ENCODE measurements around the gene INTS11. TPM values are rescaled to one million over a fixed set of nuclear protein-coding genes. Genes with fewer than 3 reads are reported as not detected.
A peak's percentile ranks its signal among the peaks of the same experiment; 100 is the strongest.

INTS11 gene
- total RNA-seq, 1 experiment from 2014 or later: 103 TPM

GRCh38 chr1:1327291-1327690, 2.8 kb upstream of the INTS11 start:
- no peak for TF ChIP-seq CTCF (IDR thresholded peaks at IDR 0.05; ENCODE audit: insufficient read depth in 1 of 2, low read depth in 1 of 2, low read length in 1 of 2, severe bottlenecking in 1 of 2, unreplicated experiment in 1 of 2)
- no peaks in the 10 kb centered on the region for H3K27me3 Mint-ChIP-seq (ENCODE audit: insufficient read depth, unreplicated experiment)
- CTCF ChIA-PET: no interaction called here

GRCh38 chr1:1326075-1326605, 1.7 kb upstream of the INTS11 start:
- no peaks in the 10 kb centered on the region for H3K36me3 ChIP-seq (ENCODE audit: control insufficient read depth, insufficient read depth, low read length)
- no peak for DNase-seq
- peaks cover 7% of the 10 kb centered on the region for H3K4me1 Mint-ChIP-seq (ENCODE audit: low read depth, unreplicated experiment)
- 0 out of 2 replicates have a peak, but pooled peaks cover 5% of the 10 kb centered on the region for H3K4me1 ChIP-seq
- no peaks in the 10 kb centered on the region for H3K9me3 Mint-ChIP-seq (ENCODE audit: unreplicated experiment)
- H3K4me3 ChIP-seq (ENCODE audit: low read depth, low read length): no peak overlapping the region
- H3K27me3 Mint-ChIP-seq (ENCODE audit: insufficient read depth, unreplicated experiment): no peaks in the 10 kb centered on the region
- ChIA-PET CTCF (no interaction called here), POLR2A (interaction anchor here (0.9 kb wide), 1 partner anchor 47 kb away, joined by 3 read pairs; no protein-coding TSS in a partner anchor)
- no peak overlapping the region for H3K27ac Mint-ChIP-seq (ENCODE audit: unreplicated experiment)
- H3K36me3 Mint-ChIP-seq (ENCODE audit: insufficient read depth, unreplicated experiment): peaks cover 35% of the 10 kb centered on the region
- peak overlapping the region; percentile 52 for H3K4me3 Mint-ChIP-seq (ENCODE audit: unreplicated experiment)
- intact Hi-C loops (cut with micrococcal nuclease; ENCODE audit: unreplicated experiment): no loop called here
- TF ChIP-seq CTCF (IDR thresholded peaks at IDR 0.05; ENCODE audit: insufficient read depth in 1 of 2, low read depth in 1 of 2, low read length in 1 of 2, severe bottlenecking in 1 of 2, unreplicated experiment in 1 of 2): no peak
- BruUV-seq (replicated peaks): no TSS peak
- no peaks in the 10 kb centered on the region for H3K27me3 ChIP-seq (replicated peaks; ENCODE audit: control insufficient read depth, insufficient read depth, low read length)
- H3K9me3 ChIP-seq: no peaks in the 10 kb centered on the region

More at GRCh38 chr1:1327291-1327690, 2.8 kb upstream of the INTS11 start:
- Mint-ChIP-seq H3K4me1 (ENCODE audit: low read depth, unreplicated experiment) (peaks cover 7% of the 10 kb centered on the region), H3K36me3 (ENCODE audit: insufficient read depth, unreplicated experiment) (peaks cover 42% of the 10 kb centered on the region), H3K27ac (ENCODE audit: unreplicated experiment) (no peak overlapping the region), H3K4me3 (ENCODE audit: unreplicated experiment) (no peak overlapping the region), H3K9me3 (ENCODE audit: unreplicated experiment) (no peaks in the 10 kb centered on the region)
- no peak overlapping the region for H3K4me3 ChIP-seq (ENCODE audit: low read depth, low read length)
- POLR2A ChIA-PET: no interaction called here
- 0 out of 2 replicates have a peak, but pooled peaks cover 5% of the 10 kb centered on the region for H3K4me1 ChIP-seq
- no TSS peak for BruUV-seq (replicated peaks)
- no peaks in the 10 kb centered on the region for H3K9me3 ChIP-seq
- no peaks in the 10 kb centered on the region for H3K36me3 ChIP-seq (ENCODE audit: control insufficient read depth, insufficient read depth, low read length)
- no peak for DNase-seq
- intact Hi-C loops (cut with micrococcal nuclease; ENCODE audit: unreplicated experiment): no loop called here
- H3K27me3 ChIP-seq (replicated peaks; ENCODE audit: control insufficient read depth, insufficient read depth, low read length): no peaks in the 10 kb centered on the region

- H3K4me1 Mint-ChIP-seq (ENCODE audit: low read depth, unreplicated experiment): peaks cover 7% of the 10 kb centered on the region
- H3K4me3 Mint-ChIP-seq (ENCODE audit: unreplicated experiment): peak overlapping the region; percentile 81
- ChIA-PET POLR2A (interaction anchor here (0.6 to 0.9 kb wide), 2 partner anchors 48 to 91 kb away, joined by 3 read pairs; no protein-coding TSS in a partner anchor), CTCF (no interaction called here)
- Histone ChIP-seq H3K9me3 (no peaks in the 10 kb centered on the region), H3K4me3 (ENCODE audit: low read depth, low read length) (peak overlapping the region; percentile 61), H3K27me3 (replicated peaks; ENCODE audit: control insufficient read depth, insufficient read depth, low read length) (no peaks in the 10 kb centered on the region), H3K36me3 (ENCODE audit: control insufficient read depth, insufficient read depth, low read length) (no peaks in the 10 kb centered on the region), H3K4me1 (0 out of 2 replicates have a peak, but pooled peaks cover 5% of the 10 kb centered on the region)
- H3K9me3 Mint-ChIP-seq (ENCODE audit: unreplicated experiment): no peaks in the 10 kb centered on the region
- peaks cover 32% of the 10 kb centered on the region for H3K36me3 Mint-ChIP-seq (ENCODE audit: insufficient read depth, unreplicated experiment)
- BruUV-seq (replicated peaks): no TSS peak
- intact Hi-C loops (cut with micrococcal nuclease; ENCODE audit: unreplicated experiment): no loop called here
- no peak for DNase-seq
- TF ChIP-seq CTCF (IDR thresholded peaks at IDR 0.05; ENCODE audit: insufficient read depth in 1 of 2, low read depth in 1 of 2, low read length in 1 of 2, severe bottlenecking in 1 of 2, unreplicated experiment in 1 of 2): no peak
- H3K27ac Mint-ChIP-seq (ENCODE audit: unreplicated experiment): no peak overlapping the region
- no peaks in the 10 kb centered on the region for H3K27me3 Mint-ChIP-seq (ENCODE audit: insufficient read depth, unreplicated experiment)
These were observed 1.0 kb upstream of the INTS11 start for GRCh38 chr1:1325288-1326074.

All from Caco-2 (cell line).